AG09309 (cell line): ENCODE measurements around the gene RSPH10B.
"Not testable (repeated sequence)": the region's sequence is repeated elsewhere in the genome, so short reads cannot be mapped to it uniquely, and the experiment has no call there.

ENCODE experiments used
- DNase-seq: peaks from one replicate; pipeline ENCODE4 v3.0.0-alpha.2; 2010; ENCODE audit warnings: low read depth
- H3K4me3 ChIP-seq: 2 replicates; pipeline ENCODE4 v1.5.1; 2011; ENCODE audit warnings: mild to moderate bottlenecking, low read depth, low read length, moderate library complexity; ENCODE audit not compliant: control insufficient read depth
- TF ChIP-seq, protein P1 (sequence below): IDR thresholded peaks from 2 replicates; pipeline ENCODE4 v1.5.1; 2011; ENCODE audit warnings: mild to moderate bottlenecking, low read depth, low read length, inconsistent platforms; ENCODE audit not compliant: insufficient read depth, control insufficient read depth; ENCODE audit errors: missing control alignments

Gene RSPH10B

DNA sequence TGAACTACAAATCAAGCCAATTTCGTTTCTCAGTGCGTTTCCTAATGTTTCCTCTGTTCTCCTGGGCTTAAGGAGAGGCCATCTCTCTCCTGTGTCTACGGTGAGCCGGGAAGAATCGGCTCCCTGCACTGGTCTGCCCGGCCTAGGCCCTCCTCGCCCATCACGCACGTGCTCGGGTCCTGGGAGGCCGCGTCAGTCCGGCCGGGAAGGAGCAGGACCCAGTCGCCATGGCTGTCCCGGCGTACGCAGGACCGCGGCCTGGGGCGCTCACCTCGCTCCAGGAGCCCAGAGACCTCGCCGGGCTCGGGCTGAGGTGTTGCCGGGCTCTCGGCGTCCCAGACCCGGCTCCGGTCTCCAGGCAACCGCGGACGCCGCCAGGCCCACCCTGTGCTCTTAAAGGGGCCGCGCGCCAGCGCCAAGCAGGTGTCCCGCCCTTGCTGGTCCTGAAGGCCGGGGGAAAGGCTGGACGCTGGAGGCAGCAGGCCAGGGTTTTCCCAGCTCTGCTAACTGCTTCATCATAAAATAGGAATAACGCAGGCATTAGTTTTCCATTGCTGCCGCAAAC lies at the start of gene RSPH10B:
Gene RSPH10B (minus strand): TSS at position 343 of the 565 bp plus-strand sequence. CDS start 3,573 bp downstream, outside the sequence.
- H3K4me3 ChIP-seq, result not testable (repeated sequence)

DNA sequence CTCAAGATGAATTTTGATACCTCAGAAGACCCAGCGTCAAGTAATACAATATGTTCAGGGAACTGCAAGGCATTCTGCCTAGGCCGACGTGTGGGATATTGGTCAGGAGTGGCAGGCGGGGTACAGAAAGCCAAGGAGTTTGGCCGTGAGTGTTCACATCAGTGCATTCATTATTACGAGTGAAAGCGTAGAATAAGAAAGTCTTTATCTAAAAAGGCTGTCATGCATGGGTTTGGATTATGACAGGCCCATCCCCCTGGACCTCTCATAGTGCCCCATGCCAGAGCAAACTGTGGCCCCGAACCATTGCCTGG lies 46.1 kb upstream of the RSPH10B start:
- H3K4me3 ChIP-seq, result no peak overlapping the region
- TF ChIP-seq, protein P1, sequence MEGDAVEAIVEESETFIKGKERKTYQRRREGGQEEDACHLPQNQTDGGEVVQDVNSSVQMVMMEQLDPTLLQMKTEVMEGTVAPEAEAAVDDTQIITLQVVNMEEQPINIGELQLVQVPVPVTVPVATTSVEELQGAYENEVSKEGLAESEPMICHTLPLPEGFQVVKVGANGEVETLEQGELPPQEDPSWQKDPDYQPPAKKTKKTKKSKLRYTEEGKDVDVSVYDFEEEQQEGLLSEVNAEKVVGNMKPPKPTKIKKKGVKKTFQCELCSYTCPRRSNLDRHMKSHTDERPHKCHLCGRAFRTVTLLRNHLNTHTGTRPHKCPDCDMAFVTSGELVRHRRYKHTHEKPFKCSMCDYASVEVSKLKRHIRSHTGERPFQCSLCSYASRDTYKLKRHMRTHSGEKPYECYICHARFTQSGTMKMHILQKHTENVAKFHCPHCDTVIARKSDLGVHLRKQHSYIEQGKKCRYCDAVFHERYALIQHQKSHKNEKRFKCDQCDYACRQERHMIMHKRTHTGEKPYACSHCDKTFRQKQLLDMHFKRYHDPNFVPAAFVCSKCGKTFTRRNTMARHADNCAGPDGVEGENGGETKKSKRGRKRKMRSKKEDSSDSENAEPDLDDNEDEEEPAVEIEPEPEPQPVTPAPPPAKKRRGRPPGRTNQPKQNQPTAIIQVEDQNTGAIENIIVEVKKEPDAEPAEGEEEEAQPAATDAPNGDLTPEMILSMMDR, result no peak
- DNase-seq, result no peak

More for the DNA sequence above, at the start of gene RSPH10B:
- not testable (repeated sequence) for DNase-seq

DNA sequence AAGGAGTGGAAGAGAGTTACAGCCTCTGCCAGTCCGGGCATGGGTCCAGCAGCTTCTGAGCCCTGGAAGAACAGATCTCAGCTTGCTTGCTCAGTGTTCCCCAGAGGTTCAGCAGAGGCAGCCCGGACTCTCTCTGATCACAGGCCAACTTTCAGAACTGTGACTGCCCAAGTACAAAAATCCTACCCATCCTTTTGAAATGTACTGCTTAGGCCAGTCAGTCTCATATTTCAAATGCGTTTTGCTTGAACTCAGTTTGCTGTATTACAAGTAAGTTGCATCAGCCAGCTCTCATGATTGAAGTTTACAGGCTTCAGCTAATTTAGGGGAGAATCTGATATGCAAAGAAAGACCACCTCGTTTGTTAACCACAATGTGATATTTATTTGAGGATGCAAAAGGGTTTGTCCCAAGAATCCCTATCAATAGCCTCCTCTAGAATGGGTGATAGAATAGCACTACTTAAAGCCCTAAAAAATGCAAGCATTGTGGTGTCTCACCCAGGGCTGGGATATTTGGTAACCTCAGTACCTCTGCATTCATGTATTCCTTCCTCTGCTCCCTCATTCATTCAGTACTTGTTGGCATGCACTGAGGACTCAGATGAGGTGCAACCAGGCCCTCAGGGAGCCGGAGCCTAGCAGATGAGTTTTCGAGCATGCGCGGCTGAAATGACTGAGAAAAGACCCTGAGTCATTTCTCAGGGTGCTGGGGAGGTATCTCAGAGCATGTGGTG lies 45.6 kb upstream of the RSPH10B start:
- peak; percentile 98 for DNase-seq
- TF ChIP-seq, protein P1, result no peak
- H3K4me3 ChIP-seq, result no peak overlapping the region

DNA sequence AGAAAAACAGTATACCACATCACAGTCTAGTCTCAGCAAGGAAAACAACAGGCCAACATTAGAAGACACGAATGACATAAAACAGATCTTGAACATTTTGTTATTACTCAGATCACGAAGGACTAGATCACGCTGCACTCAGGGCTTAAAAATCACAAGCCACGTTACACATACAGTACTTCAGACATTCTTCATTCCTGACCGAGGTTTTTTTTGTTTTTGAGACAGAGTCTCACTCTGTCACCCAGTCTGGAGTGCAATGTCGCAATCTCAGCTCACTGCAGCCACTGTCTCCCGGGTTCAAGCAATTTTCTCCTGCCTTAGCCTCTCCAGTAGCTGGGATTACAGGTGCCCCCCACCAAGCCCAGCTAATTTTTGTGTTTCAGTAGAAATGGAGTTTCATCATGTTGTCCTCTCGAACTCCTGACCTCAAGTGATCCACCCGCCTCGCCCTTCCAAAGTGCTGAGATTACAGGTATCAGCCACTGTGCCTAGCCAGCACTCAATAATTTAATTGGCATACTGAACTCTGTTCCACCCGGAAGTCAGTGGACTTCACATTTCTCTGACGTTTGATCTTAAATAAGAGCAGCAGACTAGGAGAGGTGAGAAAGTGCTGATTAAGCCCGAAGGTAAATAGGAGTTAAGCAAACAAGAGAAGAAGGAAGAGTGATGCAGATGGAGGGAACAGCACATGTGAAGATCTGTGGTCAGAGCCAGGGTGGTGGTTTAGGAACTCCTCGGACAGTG lies 42.0 kb upstream of the RSPH10B start:
- TF ChIP-seq, protein P1, result no peak
- no peak for DNase-seq
- no peak overlapping the region for H3K4me3 ChIP-seq

DNA sequence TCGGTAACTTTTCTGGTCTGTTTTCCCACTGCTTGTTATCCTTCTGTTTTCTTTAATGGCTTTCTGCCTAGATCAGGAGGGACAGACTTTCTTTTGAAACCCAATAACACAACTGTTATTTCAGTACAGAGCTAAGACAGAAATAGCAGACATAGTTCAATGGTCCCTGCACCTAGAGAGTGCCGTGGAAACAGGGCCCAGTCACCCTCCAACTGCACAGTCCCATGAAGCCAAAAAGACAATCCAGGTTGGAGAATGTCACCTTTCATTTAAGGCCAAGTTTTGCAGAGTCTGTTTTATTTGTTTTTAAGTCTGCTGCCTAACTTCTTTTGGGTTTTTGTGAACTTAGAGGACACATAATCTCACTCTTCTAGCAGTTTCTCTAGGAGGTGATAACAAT lies 41.1 kb upstream of the RSPH10B start:
- TF ChIP-seq, protein P1, result no peak
- DNase-seq, result no peak
- no peak overlapping the region for H3K4me3 ChIP-seq

DNA sequence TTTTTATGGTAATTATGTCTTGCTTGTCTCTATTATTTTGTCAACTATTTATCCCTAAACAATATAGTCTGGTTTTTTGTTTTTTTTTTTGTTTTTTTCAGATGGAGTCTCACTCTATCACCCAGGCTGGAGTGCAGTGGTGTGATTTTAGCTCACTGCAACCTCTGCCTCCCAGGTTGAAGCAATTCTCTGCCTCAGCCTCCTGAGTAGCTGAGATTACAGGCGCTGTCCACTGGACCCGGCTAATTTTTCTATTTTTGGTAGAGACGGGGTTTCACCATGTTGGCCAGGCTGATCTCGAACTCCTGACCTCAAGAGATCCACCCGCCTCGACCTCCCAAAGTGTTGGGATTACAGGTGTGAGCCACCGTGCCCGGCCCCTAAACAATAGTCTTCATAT lies 39.9 kb upstream of the RSPH10B start:
- DNase-seq, result not testable (repeated sequence)
- H3K4me3 ChIP-seq, result peak overlapping the region; percentile 83

DNA sequence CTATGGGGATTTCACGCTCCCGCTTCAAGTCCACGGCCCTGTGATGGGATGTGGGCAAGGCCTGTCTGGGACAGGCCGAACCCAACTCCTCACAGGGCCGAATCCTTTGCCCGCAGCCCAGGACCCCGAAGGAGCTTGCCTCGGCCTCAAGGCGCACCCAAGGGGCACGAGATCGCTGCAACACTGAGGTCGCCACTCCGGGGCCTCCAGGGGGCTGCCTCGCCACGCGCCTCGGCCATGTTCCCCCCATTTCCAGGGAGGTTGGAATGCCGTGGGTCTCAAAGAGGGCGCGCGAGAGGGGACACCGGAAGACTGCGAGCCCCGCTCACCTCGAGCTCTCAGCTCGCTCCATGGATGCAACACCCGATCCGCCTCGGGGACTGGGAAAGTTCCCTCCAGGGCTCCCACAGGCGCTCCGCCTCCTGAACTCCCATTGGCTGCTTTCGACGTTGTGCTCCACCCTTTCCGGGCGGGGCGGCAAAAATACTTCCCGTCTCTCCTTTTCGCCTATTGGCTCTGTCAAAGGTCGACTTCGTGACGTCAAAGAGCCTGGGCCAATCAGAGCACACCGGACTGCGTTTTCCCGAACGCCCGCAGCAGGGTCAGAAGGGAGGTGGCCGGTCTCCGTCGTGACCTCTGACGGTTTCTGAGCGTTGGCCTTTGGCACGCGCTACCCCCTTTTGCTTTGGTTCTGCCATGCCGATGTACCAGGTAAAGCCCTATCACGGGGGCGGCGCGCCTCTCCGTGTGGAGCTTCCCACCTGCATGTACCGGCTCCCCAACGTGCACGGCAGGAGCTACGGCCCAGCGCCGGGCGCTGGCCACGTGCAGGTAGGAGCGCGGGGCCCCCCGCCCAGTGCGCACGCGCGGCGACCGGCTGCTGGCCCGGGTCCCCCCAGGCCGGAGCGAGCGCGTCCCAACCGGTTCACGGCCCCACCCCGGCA lies 38.5 kb upstream of the RSPH10B start, which contains the start of the genes AIMP2 and PMS2:
Gene AIMP2 (plus strand): TSS at position 605 of the 944 bp plus-strand sequence. CDS start 92 bp downstream, at position 697.
Gene PMS2 (minus strand): TSS at position 382 of the 944 bp plus-strand sequence. CDS start 30 bp downstream, at position 352.
- peak within 1 kb of the TSS; percentile 83 for H3K4me3 ChIP-seq
- DNase-seq, result peak; percentile 90
- TF ChIP-seq, protein P1, result no peak

DNA sequence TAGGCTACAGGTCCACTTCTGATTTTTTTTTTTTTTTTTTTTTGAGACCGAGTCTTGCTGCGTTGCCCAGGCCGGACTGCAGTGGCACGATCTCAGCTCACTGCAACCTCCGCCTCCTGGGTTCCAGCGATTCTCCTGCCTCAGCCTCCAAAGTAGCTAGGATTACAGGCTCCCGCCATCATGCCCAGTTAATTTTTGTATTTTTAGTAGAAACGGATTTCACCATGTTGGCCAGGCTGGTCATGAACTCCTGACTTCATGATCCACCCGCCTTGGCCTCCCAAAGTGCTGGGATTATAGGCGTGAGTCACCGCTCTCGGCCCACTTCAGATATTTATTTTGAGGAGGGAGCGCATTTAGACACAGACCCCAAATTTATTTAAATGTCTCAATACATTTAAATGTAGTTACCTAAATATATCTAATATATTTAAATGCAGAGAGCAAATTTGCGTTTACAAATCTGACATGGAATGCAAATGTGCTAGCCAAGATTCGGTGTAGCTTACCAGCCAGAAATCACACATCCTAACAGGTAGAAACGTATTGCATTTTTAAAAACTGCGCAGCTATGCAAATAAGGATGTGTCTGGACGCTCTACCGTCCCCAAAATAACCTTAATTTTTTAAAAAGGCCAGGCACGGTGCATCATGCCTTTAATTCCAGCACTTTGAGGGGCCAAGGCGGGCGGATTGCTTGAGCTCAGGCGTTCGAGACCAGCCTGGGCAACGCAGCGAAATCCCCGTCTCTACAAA lies 37.5 kb upstream of the RSPH10B start:
- not testable (repeated sequence) for DNase-seq
- peak overlapping the region; percentile 83 for H3K4me3 ChIP-seq
